GM12878 (cell line): ENCODE measurements around the gene MRPS15. TPM values are rescaled to one million over a fixed set of nuclear protein-coding genes. Genes with fewer than 3 reads are reported as not detected.

Source experiments
- CBX3 ChIP-seq: fragments of 200-600 bp; sonication (generic); IDR thresholded peaks from 2 replicates; pipeline ENCODE4 v1.6.1; 2016; ENCODE audit warnings: low read depth, borderline replicate concordance
- EGR1 ChIP-seq, 2 experiments: IDR thresholded peaks; 1 replicate in 1 of 2; 2 replicates in 1 of 2; pipeline ENCODE4 v1.6.1; 2011 to 2012; ENCODE audit warnings: low read depth in 2 of 2, low read length in 2 of 2, borderline replicate concordance in 1 of 2, mild to moderate bottlenecking in 1 of 2, moderate library complexity in 1 of 2
- FOXM1 ChIP-seq: IDR thresholded peaks from 2 replicates; pipeline ENCODE4 v1.6.1; 2012; ENCODE audit warnings: low read depth, mild to moderate bottlenecking, inconsistent platforms, low read length, moderate library complexity
- KLF5 ChIP-seq: fragments of 450-650 bp; IDR thresholded peaks from 2 replicates; pipeline ENCODE4 v1.6.1; 2014; ENCODE audit warnings: mild to moderate bottlenecking; ENCODE audit not compliant: partially characterized antibody
- NFXL1 ChIP-seq: fragments of 450-650 bp; IDR thresholded peaks from 2 replicates; pipeline ENCODE4 v1.6.1; 2017; ENCODE audit warnings: antibody characterized with exemption, mild to moderate bottlenecking, borderline replicate concordance
- RFX5 ChIP-seq: IDR thresholded peaks from 2 replicates; pipeline ENCODE4 v1.6.1; 2011; ENCODE audit warnings: low read depth, low read length, improper control_type of control experiment
- ZBED1 ChIP-seq: IDR thresholded peaks from 2 replicates; pipeline ENCODE4 v1.6.1; 2016; ENCODE audit warnings: borderline replicate concordance
- polyA plus RNA-seq, 11 experiments: library from polyadenylated mRNA; depleted of rRNA in 4 of 11; unstranded in 6 of 11; stranded (reverse) in 5 of 11; fragments of >200 nt; fragmentation: Nextera tagmentation in 4 of 11; fragmentation: Illumina TruSeq in 1 of 11; extraction: Ambion mirVana in 4 of 11; extraction: Trizol in 1 of 11; gene quantifications; 1 replicate in 1 of 11; 2 replicates in 10 of 11; pipeline versions ENCODE4 v1.2.1 to v1.2.3, GENCODE V29; 2011 to 2016; ENCODE audit warnings: inconsistent platforms in 2 of 11, missing spikeins in 2 of 11, low read depth in 1 of 11
- total RNA-seq, 4 experiments: library from RNA; depleted of rRNA in 3 of 4; stranded (reverse); fragments of >200 nt in 3 of 4; fragmentation: Illumina TruSeq in 1 of 4; extraction: Trizol in 1 of 4; gene quantifications; 2 replicates each; pipeline versions ENCODE4 v1.2.1 to v1.2.3, GENCODE V29; 2013 to 2021
- TF ChIP-seq, protein P1 (sequence below): fragments of 450-650 bp; IDR thresholded peaks from 2 replicates; pipeline ENCODE4 v1.6.1; 2017; ENCODE audit warnings: mild to moderate bottlenecking, moderate library complexity
- TF ChIP-seq, protein P2 (sequence below): IDR thresholded peaks from 2 replicates; pipeline ENCODE4 v1.6.1; 2012; ENCODE audit warnings: low read depth, low read length, improper control_type of control experiment
- TF ChIP-seq, protein P3 (sequence below): fragments of 450-650 bp; formaldehyde crosslinking; IDR thresholded peaks from 2 replicates; pipeline ENCODE4 v1.4.0; 2022; ENCODE audit warnings: mild to moderate bottlenecking, moderate library complexity
- TF ChIP-seq, protein P4 (sequence below): IDR thresholded peaks from 2 replicates; pipeline ENCODE4 v1.6.1; 2011; ENCODE audit warnings: borderline replicate concordance, low read depth, mild to moderate bottlenecking, moderate library complexity, mixed read lengths, low read length; ENCODE audit not compliant: insufficient read depth; ENCODE audit errors: extremely low read length
- TF ChIP-seq, protein P5 (sequence below): fragments of 450-650 bp; IDR thresholded peaks from 2 replicates; pipeline ENCODE4 v1.6.1; 2014; ENCODE audit warnings: mild to moderate bottlenecking
- TF ChIP-seq, protein P6 (sequence below): fragments of 150-350 bp; IDR thresholded peaks from 2 replicates; pipeline ENCODE4 v1.6.1; 2016; ENCODE audit warnings: low read depth, low read length

The MRPS15 gene
- total and polyA plus RNA-seq, 10 of the 15 experiments (the other 5 are each of a cell fraction or from before 2014, with no cell fraction given): 41.1 to 207 (median 107) TPM

DNA sequence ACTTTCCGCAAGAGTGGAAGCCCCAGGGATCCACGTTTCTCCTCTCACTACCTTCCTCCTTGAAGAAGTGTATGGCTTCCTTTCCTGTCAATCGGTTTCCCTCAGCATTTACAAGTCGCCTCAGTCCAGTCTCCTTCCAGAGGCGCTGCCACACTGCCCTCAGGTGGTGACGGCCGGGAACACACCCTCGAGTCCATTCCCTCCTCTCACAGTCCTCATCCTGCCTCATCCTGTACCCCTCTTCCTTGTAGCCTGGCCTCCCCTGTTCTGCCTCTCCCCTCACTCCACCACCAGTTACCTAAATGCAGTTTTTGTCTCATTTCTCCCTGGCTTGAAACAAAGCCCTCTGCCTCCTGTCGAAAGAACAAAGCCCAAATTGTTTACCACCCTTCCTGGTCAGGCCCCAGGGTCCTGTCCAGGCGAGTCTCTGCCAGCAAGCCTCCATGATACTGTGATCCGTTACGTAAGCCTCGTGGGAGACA is 43.3 kb downstream of the MRPS15 start (continued):
- TF ChIP-seq, protein P1, sequence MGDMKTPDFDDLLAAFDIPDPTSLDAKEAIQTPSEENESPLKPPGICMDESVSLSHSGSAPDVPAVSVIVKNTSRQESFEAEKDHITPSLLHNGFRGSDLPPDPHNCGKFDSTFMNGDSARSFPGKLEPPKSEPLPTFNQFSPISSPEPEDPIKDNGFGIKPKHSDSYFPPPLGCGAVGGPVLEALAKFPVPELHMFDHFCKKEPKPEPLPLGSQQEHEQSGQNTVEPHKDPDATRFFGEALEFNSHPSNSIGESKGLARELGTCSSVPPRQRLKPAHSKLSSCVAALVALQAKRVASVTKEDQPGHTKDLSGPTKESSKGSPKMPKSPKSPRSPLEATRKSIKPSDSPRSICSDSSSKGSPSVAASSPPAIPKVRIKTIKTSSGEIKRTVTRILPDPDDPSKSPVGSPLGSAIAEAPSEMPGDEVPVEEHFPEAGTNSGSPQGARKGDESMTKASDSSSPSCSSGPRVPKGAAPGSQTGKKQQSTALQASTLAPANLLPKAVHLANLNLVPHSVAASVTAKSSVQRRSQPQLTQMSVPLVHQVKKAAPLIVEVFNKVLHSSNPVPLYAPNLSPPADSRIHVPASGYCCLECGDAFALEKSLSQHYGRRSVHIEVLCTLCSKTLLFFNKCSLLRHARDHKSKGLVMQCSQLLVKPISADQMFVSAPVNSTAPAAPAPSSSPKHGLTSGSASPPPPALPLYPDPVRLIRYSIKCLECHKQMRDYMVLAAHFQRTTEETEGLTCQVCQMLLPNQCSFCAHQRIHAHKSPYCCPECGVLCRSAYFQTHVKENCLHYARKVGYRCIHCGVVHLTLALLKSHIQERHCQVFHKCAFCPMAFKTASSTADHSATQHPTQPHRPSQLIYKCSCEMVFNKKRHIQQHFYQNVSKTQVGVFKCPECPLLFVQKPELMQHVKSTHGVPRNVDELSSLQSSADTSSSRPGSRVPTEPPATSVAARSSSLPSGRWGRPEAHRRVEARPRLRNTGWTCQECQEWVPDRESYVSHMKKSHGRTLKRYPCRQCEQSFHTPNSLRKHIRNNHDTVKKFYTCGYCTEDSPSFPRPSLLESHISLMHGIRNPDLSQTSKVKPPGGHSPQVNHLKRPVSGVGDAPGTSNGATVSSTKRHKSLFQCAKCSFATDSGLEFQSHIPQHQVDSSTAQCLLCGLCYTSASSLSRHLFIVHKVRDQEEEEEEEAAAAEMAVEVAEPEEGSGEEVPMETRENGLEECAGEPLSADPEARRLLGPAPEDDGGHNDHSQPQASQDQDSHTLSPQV: no peak
- TF ChIP-seq, protein P2, sequence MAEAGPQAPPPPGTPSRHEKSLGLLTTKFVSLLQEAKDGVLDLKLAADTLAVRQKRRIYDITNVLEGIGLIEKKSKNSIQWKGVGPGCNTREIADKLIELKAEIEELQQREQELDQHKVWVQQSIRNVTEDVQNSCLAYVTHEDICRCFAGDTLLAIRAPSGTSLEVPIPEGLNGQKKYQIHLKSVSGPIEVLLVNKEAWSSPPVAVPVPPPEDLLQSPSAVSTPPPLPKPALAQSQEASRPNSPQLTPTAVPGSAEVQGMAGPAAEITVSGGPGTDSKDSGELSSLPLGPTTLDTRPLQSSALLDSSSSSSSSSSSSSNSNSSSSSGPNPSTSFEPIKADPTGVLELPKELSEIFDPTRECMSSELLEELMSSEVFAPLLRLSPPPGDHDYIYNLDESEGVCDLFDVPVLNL: no peak
- TF ChIP-seq, protein P3, sequence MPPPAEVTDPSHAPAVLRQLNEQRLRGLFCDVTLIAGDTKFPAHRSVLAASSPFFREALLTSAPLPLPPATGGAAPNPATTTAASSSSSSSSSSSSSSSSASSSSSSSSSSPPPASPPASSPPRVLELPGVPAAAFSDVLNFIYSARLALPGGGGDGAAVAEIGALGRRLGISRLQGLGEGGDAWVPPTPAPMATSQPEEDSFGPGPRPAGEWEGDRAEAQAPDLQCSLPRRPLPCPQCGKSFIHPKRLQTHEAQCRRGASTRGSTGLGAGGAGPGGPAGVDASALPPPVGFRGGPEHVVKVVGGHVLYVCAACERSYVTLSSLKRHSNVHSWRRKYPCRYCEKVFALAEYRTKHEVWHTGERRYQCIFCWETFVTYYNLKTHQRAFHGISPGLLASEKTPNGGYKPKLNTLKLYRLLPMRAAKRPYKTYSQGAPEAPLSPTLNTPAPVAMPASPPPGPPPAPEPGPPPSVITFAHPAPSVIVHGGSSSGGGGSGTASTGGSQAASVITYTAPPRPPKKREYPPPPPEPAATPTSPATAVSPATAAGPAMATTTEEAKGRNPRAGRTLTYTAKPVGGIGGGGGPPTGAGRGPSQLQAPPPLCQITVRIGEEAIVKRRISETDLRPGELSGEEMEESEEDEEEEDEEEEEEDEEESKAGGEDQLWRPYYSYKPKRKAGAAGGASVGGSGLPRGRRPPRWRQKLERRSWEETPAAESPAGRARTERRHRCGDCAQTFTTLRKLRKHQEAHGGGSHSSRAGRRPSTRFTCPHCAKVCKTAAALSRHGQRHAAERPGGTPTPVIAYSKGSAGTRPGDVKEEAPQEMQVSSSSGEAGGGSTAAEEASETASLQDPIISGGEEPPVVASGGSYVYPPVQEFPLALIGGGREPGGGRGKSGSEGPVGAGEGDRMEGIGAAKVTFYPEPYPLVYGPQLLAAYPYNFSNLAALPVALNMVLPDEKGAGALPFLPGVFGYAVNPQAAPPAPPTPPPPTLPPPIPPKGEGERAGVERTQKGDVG: no peak
- TF ChIP-seq ZBED1: no peak
- TF ChIP-seq CBX3: no peak
- TF ChIP-seq NFXL1: no peak
- TF ChIP-seq, protein P4, sequence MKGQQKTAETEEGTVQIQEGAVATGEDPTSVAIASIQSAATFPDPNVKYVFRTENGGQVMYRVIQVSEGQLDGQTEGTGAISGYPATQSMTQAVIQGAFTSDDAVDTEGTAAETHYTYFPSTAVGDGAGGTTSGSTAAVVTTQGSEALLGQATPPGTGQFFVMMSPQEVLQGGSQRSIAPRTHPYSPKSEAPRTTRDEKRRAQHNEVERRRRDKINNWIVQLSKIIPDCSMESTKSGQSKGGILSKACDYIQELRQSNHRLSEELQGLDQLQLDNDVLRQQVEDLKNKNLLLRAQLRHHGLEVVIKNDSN: no peak
- no peak for TF ChIP-seq KLF5
- TF ChIP-seq, protein P5, sequence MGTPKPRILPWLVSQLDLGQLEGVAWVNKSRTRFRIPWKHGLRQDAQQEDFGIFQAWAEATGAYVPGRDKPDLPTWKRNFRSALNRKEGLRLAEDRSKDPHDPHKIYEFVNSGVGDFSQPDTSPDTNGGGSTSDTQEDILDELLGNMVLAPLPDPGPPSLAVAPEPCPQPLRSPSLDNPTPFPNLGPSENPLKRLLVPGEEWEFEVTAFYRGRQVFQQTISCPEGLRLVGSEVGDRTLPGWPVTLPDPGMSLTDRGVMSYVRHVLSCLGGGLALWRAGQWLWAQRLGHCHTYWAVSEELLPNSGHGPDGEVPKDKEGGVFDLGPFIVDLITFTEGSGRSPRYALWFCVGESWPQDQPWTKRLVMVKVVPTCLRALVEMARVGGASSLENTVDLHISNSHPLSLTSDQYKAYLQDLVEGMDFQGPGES: no peak
- no peak for TF ChIP-seq FOXM1
- TF ChIP-seq, protein P6, sequence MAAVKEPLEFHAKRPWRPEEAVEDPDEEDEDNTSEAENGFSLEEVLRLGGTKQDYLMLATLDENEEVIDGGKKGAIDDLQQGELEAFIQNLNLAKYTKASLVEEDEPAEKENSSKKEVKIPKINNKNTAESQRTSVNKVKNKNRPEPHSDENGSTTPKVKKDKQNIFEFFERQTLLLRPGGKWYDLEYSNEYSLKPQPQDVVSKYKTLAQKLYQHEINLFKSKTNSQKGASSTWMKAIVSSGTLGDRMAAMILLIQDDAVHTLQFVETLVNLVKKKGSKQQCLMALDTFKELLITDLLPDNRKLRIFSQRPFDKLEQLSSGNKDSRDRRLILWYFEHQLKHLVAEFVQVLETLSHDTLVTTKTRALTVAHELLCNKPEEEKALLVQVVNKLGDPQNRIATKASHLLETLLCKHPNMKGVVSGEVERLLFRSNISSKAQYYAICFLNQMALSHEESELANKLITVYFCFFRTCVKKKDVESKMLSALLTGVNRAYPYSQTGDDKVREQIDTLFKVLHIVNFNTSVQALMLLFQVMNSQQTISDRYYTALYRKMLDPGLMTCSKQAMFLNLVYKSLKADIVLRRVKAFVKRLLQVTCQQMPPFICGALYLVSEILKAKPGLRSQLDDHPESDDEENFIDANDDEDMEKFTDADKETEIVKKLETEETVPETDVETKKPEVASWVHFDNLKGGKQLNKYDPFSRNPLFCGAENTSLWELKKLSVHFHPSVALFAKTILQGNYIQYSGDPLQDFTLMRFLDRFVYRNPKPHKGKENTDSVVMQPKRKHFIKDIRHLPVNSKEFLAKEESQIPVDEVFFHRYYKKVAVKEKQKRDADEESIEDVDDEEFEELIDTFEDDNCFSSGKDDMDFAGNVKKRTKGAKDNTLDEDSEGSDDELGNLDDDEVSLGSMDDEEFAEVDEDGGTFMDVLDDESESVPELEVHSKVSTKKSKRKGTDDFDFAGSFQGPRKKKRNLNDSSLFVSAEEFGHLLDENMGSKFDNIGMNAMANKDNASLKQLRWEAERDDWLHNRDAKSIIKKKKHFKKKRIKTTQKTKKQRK: no peak
- TF ChIP-seq RFX5: no peak
- no peak for TF ChIP-seq EGR1 (IDR thresholded peaks at IDR 0.05; ENCODE audit: borderline replicate concordance in 1 of 2, low read depth in 2 of 2, low read length in 2 of 2)
